GM12878 (cell line): Measurements from ENCODE around the gene ENPP6. TPM values are rescaled to one million over a fixed set of nuclear protein-coding genes. Genes with fewer than 3 reads are reported as not detected.

Source experiments
- ATAC-seq: fragments of 200-7000 bp; cut with Tn5 transposase; 3 replicates; pipeline ENCODE4 v1.9.1; 2020; ENCODE audit warnings: mild to moderate bottlenecking, moderate library complexity
- BruUV-seq: library from RNA; stranded (reverse); fragments of 400-500 nt; replicated peaks from 2 replicates; lab custom pipeline; 2021; lab: Mats Ljungman, UMichigan
- CTCF ChIA-PET: fragments of 300-600 bp; sonication (Branson Sonifier 250); formaldehyde crosslinking; extraction: SDS; loops from one replicate; lab custom pipeline; 2021; ENCODE audit warnings: inconsistent platforms; lab: Yijun Ruan, JAX
- POLR2A ChIA-PET: fragments of 350-600 bp; formaldehyde crosslinking; extraction: SDS; loops from one replicate; lab custom pipeline; 2021; ENCODE audit warnings: inconsistent platforms; lab: Charles Lee
- RAD21 ChIA-PET: fragments of 300-600 bp; sonication (Branson Sonifier 250); formaldehyde crosslinking; loops from one replicate; lab custom pipeline; 2023; ENCODE audit warnings: antibody characterized with exemption; ENCODE audit not compliant: unreplicated experiment; lab: Charles Lee
- SMC1A ChIA-PET: fragments of 300-600 bp; sonication (Branson Sonifier 250); formaldehyde crosslinking; loops from one replicate; lab custom pipeline; 2023; ENCODE audit not compliant: unreplicated experiment, uncharacterized antibody; lab: Charles Lee
- DNase-seq: peaks from one replicate; pipeline ENCODE4 v3.0.0-alpha.2; 2011; ENCODE audit warnings: low read depth, low spot score
- FAIRE-seq: peaks from 3 replicates; lab custom pipeline; 2011; peaks lifted over from hg19 to GRCh38; lab: Jason Lieb, UNC
- H2AFZ ChIP-seq: 2 replicates; pipeline ENCODE4 v1.6.0; 2011; ENCODE audit warnings: low read depth, low read length, control low read depth; ENCODE audit not compliant: control insufficient read depth
- H3K27ac ChIP-seq: 2 replicates; pipeline ENCODE4 v1.5.1; 2011; ENCODE audit warnings: control low read depth; ENCODE audit not compliant: control insufficient read depth, insufficient read depth
- H3K27me3 ChIP-seq, 2 experiments: replicated peaks in 1 of 2; 2 replicates each; pipeline versions ENCODE4 v1.6.0 to v1.6.1; 2011; ENCODE audit warnings: low read length in 1 of 2; ENCODE audit not compliant: control insufficient read depth in 2 of 2, insufficient read depth in 2 of 2
- H3K36me3 ChIP-seq, 2 experiments: 2 replicates each; pipeline ENCODE4 v1.5.1; 2011; ENCODE audit warnings: low read length in 1 of 2; ENCODE audit not compliant: control insufficient read depth in 2 of 2, insufficient read depth in 2 of 2
- H3K4me1 ChIP-seq: 2 replicates; pipeline ENCODE4 v1.6.1; 2011; ENCODE audit warnings: mild to moderate bottlenecking, low read length, moderate library complexity, mixed read lengths; ENCODE audit not compliant: control insufficient read depth, insufficient read depth
- H3K4me2 ChIP-seq: 2 replicates; pipeline ENCODE4 v1.6.0; 2011; ENCODE audit warnings: control low read depth; ENCODE audit not compliant: control insufficient read depth, insufficient read depth
- H3K4me3 ChIP-seq: fragments of 200-600 bp; sonication (generic); 2 replicates; pipeline ENCODE4 v1.5.1; 2016
- H3K79me2 ChIP-seq: 2 replicates; pipeline ENCODE4 v1.6.0; 2011; ENCODE audit warnings: low read length; ENCODE audit not compliant: control insufficient read depth, insufficient read depth
- H3K9ac ChIP-seq: 2 replicates; pipeline ENCODE4 v1.8.0; 2011; ENCODE audit warnings: low read length, control low read depth, mixed read lengths; ENCODE audit not compliant: control insufficient read depth, insufficient read depth
- H3K9me3 ChIP-seq: replicated peaks from 3 replicates; pipeline ENCODE4 v1.5.1; 2011; ENCODE audit warnings: mild to moderate bottlenecking, low read length; ENCODE audit not compliant: control insufficient read depth, insufficient read depth
- H4K20me1 ChIP-seq: 2 replicates; pipeline ENCODE4 v1.6.0; 2011; ENCODE audit not compliant: control insufficient read depth, insufficient read depth
- BACH1 ChIP-seq: fragments of 450-650 bp; IDR thresholded peaks from 2 replicates; pipeline ENCODE4 v1.6.1; 2017; ENCODE audit warnings: mild to moderate bottlenecking, borderline replicate concordance
- BCL3 ChIP-seq: IDR thresholded peaks from 2 replicates; pipeline ENCODE4 v1.6.1; 2011; ENCODE audit warnings: borderline replicate concordance, low read depth, mild to moderate bottlenecking, moderate library complexity, low read length; ENCODE audit not compliant: insufficient read depth, poor library complexity, severe bottlenecking
- CHD2 ChIP-seq: IDR thresholded peaks from 2 replicates; pipeline ENCODE4 v1.6.1; 2011; ENCODE audit warnings: low read depth, low read length, improper control_type of control experiment, borderline replicate concordance
- HDAC6 ChIP-seq: fragments of 200-600 bp; sonication (generic); IDR thresholded peaks from one replicate; pipeline ENCODE4 v1.8.0; 2017; ENCODE audit warnings: antibody characterized with exemption; ENCODE audit not compliant: unreplicated experiment
- JUND ChIP-seq: IDR thresholded peaks from 2 replicates; pipeline ENCODE4 v1.6.1; 2012; ENCODE audit warnings: low read depth, mild to moderate bottlenecking, low read length, improper control_type of control experiment, moderate library complexity
- NBN ChIP-seq: fragments of 450-650 bp; IDR thresholded peaks from 2 replicates; pipeline ENCODE4 v1.6.1; 2016
- RB1 ChIP-seq: fragments of 450-650 bp; formaldehyde crosslinking; IDR thresholded peaks from 2 replicates; pipeline ENCODE4 v1.6.1; 2017; ENCODE audit warnings: mild to moderate bottlenecking, borderline replicate concordance
- RUNX3 ChIP-seq: IDR thresholded peaks from 2 replicates; pipeline ENCODE4 v1.6.1; 2012; ENCODE audit warnings: low read length, inconsistent platforms
- TCF3 ChIP-seq: IDR thresholded peaks from 2 replicates; pipeline ENCODE4 v1.6.1; 2012; ENCODE audit warnings: low read depth, mild to moderate bottlenecking, low read length, borderline replicate concordance; ENCODE audit not compliant: insufficient read depth
- ZZZ3 ChIP-seq: IDR thresholded peaks from 2 replicates; pipeline ENCODE4 v1.6.1; 2011; ENCODE audit warnings: low read depth; ENCODE audit not compliant: control insufficient read depth, insufficient read length
- WGBS: methylation state at CpG from one replicate; pipeline ENCODE4 v1.1.6; 2016; ENCODE audit warnings: low lambda C conversion rate; ENCODE audit not compliant: insufficient replicate concordance, insufficient coverage; ENCODE audit errors: missing lambda C conversion rate; 5-methylcytosine and 5-hydroxymethylcytosine counted together
- in situ Hi-C: fragments of 300-500 bp; cut with MboI; formaldehyde crosslinking; loops from 9 replicates; pipeline ENCODE4 v1.14.3; 2018; ENCODE audit warnings: mixed read lengths
- intact Hi-C: fragments of 100-400 bp; cut with micrococcal nuclease; formaldehyde crosslinking; loops from one replicate; pipeline ENCODE4 v1.14.2; 2022; ENCODE audit not compliant: unreplicated experiment
- polyA plus RNA-seq, 11 experiments: library from polyadenylated mRNA; depleted of rRNA in 4 of 11; unstranded in 6 of 11; stranded (reverse) in 5 of 11; fragments of >200 nt; fragmentation: Nextera tagmentation in 4 of 11; fragmentation: Illumina TruSeq in 1 of 11; extraction: Ambion mirVana in 4 of 11; extraction: Trizol in 1 of 11; gene quantifications; 1 replicate in 1 of 11; 2 replicates in 10 of 11; pipeline versions ENCODE4 v1.2.1 to v1.2.3, GENCODE V29; 2011 to 2016; ENCODE audit warnings: inconsistent platforms in 2 of 11, missing spikeins in 2 of 11, low read depth in 1 of 11
- total RNA-seq, 4 experiments: library from RNA; depleted of rRNA in 3 of 4; stranded (reverse); fragments of >200 nt in 3 of 4; fragmentation: Illumina TruSeq in 1 of 4; extraction: Trizol in 1 of 4; gene quantifications; 2 replicates each; pipeline versions ENCODE4 v1.2.1 to v1.2.3, GENCODE V29; 2013 to 2021
- TF ChIP-seq, protein P1 (sequence below): fragments of 450-650 bp; IDR thresholded peaks from 2 replicates; pipeline ENCODE4 v1.6.1; 2016; ENCODE audit warnings: mild to moderate bottlenecking
- TF ChIP-seq, protein P2 (sequence below): IDR thresholded peaks from 2 replicates; pipeline ENCODE4 v1.6.1; 2011; ENCODE audit warnings: borderline replicate concordance, low read depth, mild to moderate bottlenecking, moderate library complexity, mixed read lengths, low read length; ENCODE audit not compliant: insufficient read depth; ENCODE audit errors: extremely low read length

ENPP6 gene
- total and polyA plus RNA-seq, 10 of the 15 experiments (the other 5 are each of a cell fraction or from before 2014, with no cell fraction given) = 0.04 to 1.0 (median 0.44) TPM; not detected in 1

DNA sequence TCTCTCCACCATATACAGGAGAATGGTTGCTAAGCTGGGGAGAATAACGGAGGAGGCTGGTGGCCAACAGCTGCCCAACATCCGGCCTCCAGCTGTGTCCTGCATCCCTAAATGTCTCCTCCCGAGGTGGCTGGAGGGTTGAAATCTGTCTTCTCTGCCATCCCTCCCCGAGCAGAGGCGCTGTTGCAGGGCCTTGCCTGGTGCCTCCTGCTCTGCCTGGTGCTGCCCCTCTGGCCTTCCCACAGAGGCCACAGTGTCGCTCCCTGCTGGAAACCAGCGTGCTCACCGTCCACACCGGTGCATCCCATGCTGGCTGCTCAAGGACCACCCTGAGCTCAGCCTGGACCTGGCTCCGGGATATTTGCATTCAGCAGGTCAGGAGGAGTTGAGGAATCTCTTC, 115.2 kb downstream of the ENPP6 start:
- H3K79me2 ChIP-seq = no peaks in the 10 kb centered on the region
- ChIA-PET RAD21 (no interaction called here), SMC1A (no interaction called here), POLR2A (no interaction called here), CTCF (interaction anchor here (0.6 kb wide), 1 partner anchor 220 kb away, joined by 4 read pairs; no protein-coding TSS in a partner anchor)
- H3K4me1 ChIP-seq = no peaks in the 10 kb centered on the region; the same call in none of the 2 replicates
- no peaks in the 10 kb centered on the region for H3K36me3 ChIP-seq
- no peak overlapping the region for H3K9ac ChIP-seq
- intact Hi-C loops (loop anchor here (5.0 kb wide), 1 partner anchor 630 kb away; no protein-coding TSS in a partner anchor), in situ Hi-C loops (no loop called here)
- H3K4me3 ChIP-seq = no peak overlapping the region
- TF ChIP-seq BACH1 (no peak), JUND (no peak), CHD2 (no peak), HDAC6 (no peak), RB1 (no peak)
- TF ChIP-seq, protein P1, sequence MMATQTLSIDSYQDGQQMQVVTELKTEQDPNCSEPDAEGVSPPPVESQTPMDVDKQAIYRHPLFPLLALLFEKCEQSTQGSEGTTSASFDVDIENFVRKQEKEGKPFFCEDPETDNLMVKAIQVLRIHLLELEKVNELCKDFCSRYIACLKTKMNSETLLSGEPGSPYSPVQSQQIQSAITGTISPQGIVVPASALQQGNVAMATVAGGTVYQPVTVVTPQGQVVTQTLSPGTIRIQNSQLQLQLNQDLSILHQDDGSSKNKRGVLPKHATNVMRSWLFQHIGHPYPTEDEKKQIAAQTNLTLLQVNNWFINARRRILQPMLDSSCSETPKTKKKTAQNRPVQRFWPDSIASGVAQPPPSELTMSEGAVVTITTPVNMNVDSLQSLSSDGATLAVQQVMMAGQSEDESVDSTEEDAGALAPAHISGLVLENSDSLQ = no peak
- BruUV-seq = no TSS peak
- ATAC-seq = no peak
- H3K27me3 ChIP-seq = no peaks in the 10 kb centered on the region
- no peaks in the 10 kb centered on the region for H3K9me3 ChIP-seq
- no peak for DNase-seq
- no peak for FAIRE-seq
- WGBS = 49% methylated on average over 10 of the region's 10 CpGs
- no peak overlapping the region for H3K27ac ChIP-seq
- H4K20me1 ChIP-seq = no peaks in the 10 kb centered on the region
- H2AFZ ChIP-seq = no peak overlapping the region
- no peak overlapping the region for H3K4me2 ChIP-seq

GRCh38 chr4:184101711-184102110, 116.0 kb downstream of the ENPP6 start:
- H3K4me1 ChIP-seq = no peaks in the 10 kb centered on the region; the same call in none of the 2 replicates
- H3K79me2 ChIP-seq = no peaks in the 10 kb centered on the region
- DNase-seq (no peak), FAIRE-seq (no peak), ATAC-seq (no peak)
- H2AFZ ChIP-seq = no peak overlapping the region
- no peaks in the 10 kb centered on the region; a peak in 1 of 4 replicates for H3K27me3 ChIP-seq
- H3K9ac ChIP-seq = no peak overlapping the region
- H4K20me1 ChIP-seq = no peaks in the 10 kb centered on the region
- no peaks in the 10 kb centered on the region for H3K9me3 ChIP-seq
- TF ChIP-seq ZZZ3 (no peak), NBN (no peak), RUNX3 (no peak), TCF3 (no peak), BCL3 (no peak)
- TF ChIP-seq, protein P1 = no peak
- TF ChIP-seq, protein P2, sequence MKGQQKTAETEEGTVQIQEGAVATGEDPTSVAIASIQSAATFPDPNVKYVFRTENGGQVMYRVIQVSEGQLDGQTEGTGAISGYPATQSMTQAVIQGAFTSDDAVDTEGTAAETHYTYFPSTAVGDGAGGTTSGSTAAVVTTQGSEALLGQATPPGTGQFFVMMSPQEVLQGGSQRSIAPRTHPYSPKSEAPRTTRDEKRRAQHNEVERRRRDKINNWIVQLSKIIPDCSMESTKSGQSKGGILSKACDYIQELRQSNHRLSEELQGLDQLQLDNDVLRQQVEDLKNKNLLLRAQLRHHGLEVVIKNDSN = no peak
- no TSS peak for BruUV-seq
- in situ Hi-C loops = no loop called here
- H3K4me2 ChIP-seq = no peak overlapping the region
- no peak overlapping the region for H3K27ac ChIP-seq
- H3K36me3 ChIP-seq = no peaks in the 10 kb centered on the region
- SMC1A ChIA-PET = no interaction called here
- CTCF ChIA-PET = no interaction called here
- RAD21 ChIA-PET = no interaction called here
- H3K4me3 ChIP-seq = no peak overlapping the region
- 84% methylated on average over 11 of the region's 11 CpGs for WGBS
- intact Hi-C loops = loop anchor here (5.0 kb wide), 1 partner anchor 629 kb away; no protein-coding TSS in a partner anchor
- POLR2A ChIA-PET = no interaction called here
